Activated T-helper 1 cell treated with Interleukin-2 at 50 U/mL for 16 hours (primary cell): Measurements from ENCODE around the gene AKR7A3.
"Not testable (repeated sequence)": the region's sequence is repeated elsewhere in the genome, so short reads cannot be mapped to it uniquely, and the experiment has no call there.

Source experiments
- DNase-seq: peaks from one replicate; pipeline ENCODE4 v3.0.0-alpha.2; 2020; ENCODE audit warnings: low read depth

AKR7A3 gene

DNA sequence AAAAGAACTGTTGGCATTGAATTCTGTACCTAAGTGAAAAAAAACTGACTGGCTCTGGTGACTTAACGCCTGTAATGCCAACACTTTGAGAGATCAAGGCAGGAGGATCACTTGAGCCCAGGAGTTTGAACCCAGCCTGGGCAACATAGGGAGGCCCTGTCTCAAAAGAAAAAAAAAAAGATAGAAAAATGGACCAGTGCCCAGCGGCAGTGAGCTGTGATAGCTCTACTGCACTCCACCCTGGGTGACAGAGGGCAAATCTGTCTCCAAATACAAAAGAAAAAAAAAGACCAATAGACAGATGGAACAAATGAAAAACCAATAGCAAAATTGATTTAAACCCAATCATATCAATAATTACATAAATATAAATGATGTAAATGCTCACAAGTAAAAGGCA, 674 bp upstream of the AKR7A3 start:
- DNase-seq: no peak

DNA sequence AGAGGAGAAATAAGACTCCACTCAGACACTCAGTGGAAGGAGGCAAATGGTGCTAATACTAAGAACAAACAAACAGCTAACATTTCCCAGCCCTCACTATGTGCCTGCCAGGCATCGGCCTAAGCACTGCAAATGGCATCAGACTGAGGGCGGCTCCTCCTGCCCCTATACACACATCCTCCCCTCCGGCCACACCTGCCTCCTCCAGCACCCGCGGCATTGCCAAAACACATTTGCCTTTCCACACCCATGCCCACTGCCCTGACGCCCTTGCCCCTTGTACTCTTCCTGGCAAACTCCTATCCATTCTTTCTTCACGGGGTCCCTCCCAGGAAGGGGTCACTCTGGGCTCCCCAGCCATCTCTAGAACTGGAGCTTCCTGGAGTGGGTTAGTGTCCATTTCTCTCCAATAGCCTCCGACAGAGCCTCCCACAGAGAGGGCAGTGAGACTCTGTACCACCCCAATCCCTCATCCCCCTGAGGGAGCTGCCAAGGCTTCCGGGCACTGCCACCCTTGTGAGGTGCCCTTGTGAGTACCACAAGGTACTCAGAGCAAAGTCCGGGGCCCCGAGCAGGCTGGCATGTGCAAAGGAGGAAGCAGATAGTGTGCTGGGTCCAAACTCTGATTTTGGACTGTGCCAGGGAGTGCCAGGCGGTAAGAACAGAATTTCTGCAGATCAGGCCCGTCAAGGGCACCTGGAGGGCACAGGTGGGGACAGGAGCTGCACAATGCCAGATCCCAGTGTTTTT, 959 bp downstream of the AKR7A3 start:
- DNase-seq: no peak

DNA sequence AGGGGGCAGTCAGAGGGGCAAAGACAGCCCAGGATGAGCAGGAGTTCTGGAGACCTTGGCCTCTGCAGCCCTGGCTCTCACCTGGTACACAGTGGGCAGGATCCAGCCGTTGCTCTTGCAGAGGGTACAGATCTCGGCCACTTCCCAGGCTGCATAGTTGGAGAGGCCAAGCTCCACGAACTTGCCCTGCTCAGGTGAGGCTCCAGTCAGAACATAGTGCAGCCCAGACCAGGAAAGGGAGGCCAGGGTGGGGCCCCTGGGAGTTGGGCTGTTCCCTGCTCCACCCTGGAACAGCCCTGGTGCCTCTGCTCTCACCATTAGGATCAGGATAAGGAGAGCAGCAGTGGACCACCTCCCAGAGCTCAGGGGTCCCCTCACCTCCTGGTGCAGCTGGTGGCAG, 2.8 kb downstream of the AKR7A3 start:
- not testable (repeated sequence) for DNase-seq

DNA sequence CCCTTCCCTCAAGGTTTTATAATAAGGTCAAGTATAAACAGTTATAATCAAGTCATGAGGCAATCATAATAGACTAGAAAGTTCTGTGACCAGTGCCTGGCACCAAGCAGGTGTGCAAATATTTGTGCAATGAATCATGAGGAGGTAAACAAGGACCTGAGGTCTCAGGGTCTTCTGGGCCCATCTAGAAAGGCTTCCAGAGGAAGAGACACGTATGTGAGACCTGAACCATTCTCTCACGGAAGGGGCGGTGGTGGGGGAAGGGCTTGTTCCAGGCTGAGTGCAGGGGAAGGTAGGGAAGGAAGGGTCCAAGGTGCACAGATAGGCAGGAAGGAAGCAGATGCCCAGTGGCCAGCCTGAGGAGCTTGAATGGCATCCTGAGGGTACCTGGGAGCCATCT, 3.2 kb downstream of the AKR7A3 start:
- DNase-seq: not testable (repeated sequence)

DNA sequence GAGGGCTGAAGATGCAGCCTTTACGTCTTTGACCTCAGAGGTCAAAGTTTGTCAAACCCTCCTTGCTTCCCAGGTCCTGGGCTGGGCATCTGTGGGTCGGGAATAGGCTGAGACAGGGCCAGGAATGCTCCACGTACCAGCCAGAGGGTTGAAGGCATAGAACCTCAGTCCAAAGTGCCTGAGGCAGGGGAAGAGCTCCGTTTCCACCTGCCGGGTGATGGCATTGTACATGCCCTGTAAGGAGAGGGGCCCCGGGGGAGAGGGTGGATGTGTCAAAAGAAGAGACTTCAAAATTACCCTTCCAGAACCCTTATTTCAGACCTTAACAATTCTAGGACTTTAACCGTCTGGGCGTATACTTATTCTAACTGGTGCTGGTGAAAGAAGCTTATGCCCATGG, 3.7 kb downstream of the AKR7A3 start:
- DNase-seq: no peak

DNA sequence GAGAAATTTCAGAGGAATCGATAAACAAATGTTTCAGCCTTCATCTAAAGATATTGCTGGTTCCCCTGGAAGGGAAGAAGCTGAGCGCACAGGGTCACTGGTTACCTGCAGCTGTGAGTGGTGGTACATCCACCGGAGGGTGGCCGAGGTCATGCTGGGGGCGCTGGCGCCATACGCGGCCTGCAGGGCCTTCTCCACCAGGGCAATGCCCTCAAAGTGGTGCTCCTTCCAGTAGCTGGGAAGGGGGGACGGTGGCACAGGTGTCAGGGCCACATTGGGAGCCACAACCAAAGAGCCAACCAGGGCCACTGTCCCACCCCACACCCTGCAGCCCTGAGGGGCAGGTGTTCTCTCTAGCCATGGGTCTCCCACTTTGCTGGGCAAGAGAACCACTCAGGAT, 4.7 kb downstream of the AKR7A3 start:
- no peak for DNase-seq

DNA sequence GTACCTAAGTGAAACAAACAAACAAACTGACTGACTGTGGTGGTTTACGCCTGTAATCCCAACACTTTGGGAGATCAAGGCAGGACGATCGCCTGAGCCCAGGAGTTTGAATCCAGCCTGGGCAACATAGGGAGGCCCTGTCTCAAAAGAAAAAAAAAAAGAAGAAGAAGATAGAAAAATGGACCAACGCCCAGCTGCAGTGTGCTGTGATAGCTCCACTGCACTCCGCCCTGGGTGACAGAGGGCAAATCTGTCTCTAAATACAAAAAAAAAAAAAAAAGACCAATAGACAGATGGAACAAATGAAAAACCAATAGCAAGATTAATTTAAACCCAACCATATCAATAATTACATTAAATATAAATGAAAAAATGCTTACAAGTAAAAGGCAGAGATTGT, 13.9 kb downstream of the AKR7A3 start:
- DNase-seq: no peak

DNA sequence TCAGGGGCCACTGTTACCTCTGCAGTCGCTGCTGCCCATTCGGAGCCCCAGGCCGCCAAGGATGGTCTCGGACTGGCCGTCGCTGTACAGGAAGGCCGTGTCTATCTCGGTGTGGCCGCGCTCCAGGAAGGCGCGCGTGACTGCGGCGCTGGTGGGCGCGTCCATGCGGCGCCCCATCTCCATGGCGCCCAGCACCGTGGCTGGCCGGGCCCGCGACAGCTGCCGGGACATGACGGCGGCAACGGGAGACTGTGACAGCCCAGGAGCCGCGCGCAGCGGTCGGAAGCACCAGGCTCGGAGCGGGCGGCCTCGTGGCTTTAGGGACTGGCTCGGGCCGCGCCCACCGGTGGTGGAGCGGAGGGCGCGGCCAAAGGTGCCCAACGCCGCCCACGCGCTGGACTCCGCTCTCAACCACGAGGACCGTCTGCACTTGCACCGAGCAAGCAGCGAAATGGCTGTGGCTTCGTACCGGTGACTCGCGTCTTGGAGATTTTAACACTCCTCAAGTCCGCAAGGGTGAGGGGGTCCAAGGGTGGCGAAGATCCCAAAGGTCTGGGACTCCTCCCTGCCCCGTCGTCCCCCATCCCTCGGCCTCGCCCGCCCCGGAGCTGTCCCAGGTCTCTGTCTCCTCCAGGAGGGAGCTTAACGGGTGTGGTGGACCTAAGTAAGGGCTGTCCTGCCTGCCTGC, 14.6 kb downstream of the AKR7A3 start:
- not testable (repeated sequence) for DNase-seq

DNA sequence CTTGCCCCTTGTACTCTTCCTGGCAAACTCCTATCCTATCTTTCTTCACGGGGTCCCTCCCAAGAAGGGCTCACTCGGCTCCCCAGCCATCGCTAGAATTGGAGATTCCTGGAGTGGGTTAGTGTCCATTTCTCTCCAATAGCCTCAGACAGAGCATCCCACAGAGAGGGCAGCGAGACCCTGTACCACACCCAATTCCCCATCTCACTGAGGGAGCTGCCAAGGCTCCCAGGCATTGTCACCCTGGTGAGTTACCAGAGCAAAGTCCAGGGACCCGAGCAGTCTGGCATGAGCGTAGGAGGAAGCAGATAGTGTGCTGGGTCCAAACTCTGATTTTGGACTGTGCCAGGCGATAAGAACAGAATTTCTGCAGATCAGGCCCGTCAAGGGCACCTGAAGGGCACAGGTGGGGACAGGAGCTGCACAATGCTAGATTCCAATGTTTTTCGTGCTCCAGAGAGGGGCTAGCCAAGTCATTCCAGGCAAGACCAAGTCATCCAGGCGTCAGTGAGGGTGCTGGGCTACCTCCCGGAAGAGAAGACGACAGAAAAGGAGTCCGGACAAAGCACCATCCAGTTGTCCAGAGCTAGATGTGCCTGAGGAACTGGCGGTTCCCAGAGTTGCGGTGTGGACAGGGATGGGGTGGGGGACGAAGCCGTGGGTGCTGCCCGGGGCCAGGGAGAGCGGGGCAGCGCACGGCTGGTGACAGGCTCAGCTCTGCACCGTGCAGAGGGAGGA, 15.3 kb downstream of the AKR7A3 start:
- no peak for DNase-seq

DNA sequence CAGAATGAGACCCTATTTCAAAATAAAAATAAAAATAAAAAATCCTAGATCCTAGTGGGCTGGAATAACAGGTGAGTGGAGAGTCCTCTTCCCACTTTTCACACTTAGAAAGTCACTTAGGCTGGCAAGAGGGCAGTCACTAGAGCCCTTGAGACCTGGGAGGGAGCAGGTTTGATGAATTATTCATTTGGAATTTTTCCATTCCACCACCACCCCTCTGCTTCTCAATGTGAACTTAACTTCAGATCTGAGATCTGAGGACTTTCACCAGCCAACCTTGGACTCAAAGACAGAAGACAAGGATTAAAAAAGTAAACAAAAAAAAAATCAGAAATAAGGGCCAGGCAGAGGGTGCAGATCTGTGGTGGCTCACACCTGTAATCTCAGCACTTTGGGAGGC, 16.5 kb downstream of the AKR7A3 start:
- no peak for DNase-seq

DNA sequence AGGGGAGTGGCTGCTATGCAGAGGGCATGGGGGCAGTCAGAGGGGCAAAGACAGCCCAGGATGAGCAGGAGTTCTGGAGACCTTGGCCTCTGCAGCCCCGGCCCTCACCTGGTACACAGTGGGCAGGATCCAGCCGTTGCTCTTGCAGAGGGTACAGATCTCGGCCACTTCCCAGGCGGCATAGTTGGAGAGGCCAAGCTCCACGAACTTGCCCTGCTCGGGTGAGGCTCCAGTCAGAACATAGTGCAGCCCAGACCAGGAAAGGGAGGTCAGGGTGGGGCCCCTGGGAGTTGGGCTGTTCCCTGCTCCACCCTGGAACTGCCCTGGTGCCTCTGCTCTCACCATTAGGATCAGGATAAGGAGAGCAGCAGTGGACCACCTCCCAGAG, 18.2 kb downstream of the AKR7A3 start:
- DNase-seq: not testable (repeated sequence)

DNA sequence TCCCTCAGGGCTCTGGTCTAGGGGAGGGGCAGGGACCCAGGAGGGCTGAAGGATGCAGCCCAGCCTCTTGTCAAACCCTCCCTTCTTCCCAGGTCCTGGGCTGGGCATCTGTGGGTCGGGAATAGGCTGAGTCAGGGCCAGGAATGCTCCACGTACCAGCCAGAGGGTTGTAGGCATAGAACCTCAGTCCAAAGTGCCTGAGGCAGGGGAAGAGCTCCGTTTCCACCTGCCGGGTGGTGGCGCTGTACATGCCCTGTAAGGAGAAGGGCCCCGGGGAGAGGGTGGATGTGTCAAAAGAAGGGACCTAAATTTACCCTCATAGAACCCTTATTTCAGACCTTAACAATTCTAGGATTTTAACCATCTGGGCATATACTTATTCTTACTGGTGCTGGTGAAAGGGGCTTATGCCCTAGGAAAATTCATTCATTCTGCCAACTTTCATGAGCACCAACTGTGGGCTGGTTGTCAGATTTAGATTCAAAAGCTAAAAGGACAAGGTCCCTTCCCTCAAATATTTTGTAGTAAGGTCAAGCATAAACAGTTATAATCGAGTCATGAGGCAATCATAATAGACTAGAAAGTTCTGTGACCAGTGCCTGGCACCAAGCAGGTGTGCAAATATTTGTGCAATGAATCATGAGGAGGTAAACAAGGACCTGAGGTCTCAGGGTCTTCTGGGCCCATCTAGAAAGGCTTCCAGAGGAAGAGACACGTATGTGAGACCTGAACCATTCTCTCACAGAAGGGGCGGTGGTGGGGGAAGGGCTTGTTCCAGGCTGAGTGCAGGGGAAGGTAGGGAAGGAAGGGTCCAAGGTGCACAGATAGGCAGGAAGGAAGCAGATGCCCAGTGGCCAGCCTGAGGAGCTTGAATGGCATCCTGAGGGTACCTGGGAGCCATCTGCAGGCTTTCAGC, 18.9 kb downstream of the AKR7A3 start:
- DNase-seq: not testable (repeated sequence)

DNA sequence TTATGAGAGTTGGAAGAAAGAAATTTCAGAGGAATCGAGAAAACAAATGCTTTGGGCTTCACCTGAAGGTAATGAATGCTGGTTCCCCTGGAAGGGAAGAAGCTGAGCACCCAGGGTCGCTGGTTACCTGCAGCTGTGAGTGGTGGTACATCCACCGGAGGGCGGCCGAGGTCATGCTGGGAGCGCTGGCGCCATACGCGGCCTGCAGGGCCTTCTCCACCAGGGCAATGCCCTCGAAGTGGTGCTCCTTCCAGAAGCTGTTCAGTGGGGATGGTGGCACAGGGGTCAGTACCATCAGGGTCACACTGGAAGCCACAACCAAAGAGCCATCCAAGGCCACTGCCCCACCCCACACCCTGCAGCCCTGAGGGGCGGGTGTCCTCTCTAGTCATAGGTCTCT, 20.1 kb downstream of the AKR7A3 start:
- DNase-seq: no peak

DNA sequence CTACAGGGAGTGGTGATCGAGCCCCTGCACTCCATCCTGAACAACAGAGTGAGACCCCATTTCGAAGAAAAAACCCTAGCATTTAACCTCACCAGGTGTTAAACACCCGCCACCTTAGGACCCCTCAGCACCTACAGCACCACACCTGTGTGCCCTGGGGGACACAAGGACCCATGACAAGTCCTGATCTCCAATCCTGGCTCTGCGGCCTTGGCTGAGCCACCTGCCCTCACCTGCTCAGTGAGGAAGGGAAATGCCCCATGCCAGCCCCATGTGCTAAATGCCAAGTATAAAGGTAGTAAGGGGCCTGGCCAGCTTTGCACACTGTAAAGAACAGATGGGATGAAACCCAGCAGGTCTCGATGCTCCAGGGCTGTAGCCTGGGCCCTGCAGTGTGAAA, 25.8 kb downstream of the AKR7A3 start:
- no peak for DNase-seq

DNA sequence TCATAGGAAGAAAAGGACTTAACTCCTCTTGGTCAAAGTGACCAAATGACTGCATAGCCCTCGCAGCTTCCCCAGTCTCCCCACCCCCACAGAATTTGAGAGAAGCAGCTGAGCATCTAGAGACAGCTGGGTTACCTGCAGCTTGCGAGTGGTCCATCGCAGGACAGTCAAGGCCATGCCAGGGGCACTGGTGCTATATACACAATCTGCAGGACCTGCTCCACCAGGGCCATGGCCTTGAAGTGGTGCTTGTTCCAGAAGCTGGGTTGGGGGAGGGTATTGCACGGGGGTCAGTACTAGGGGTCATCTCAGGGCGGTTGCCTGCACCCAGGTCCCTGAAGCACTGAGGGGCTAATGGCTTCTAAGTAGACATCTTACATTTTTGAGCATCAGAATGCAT, 26.5 kb downstream of the AKR7A3 start:
- DNase-seq: no peak

DNA sequence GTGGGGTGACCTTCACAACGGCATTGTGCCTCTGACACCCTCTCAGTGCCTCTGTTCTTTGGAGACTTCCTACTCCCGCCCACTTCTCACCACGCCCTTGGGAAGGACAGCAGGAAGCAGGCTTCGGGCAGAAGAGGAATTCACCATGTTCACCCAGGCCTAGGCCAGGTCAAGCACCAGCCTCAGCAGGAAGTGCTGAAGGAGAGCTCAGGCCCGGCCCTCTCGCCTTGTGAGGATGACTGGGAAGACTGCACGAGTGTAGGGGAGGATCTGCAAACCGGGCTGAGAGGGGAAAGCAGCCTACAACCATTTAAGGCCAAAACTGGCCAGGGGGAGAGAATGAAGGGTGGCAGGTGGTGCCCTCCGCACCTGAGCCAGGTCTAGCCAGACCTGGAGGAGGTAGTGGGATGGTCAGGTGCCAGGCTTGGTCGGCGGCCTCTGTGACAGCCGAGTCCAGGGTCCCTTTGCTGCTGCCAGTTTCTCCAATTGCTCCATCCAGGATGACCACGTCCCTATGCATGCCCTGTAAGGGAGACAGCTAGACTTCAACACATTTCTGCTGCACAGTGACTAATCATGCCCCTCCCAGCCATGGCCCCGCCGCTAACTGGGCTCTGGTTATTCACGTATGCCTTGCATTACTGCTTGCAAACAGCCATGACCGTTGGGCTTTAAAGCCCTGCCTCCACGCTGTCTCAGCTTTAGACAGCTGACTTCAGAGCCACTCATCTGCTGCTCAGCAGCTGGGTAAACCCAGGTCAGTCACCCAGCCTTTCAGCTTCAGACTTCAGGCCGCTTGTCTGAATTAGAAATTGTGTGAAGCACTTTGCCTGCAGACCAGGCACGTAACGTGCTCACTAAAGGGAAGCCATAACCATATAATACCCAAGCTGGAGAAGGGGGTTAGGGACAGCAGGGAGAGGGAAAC, 28.1 kb downstream of the AKR7A3 start:
- DNase-seq: no peak

DNA sequence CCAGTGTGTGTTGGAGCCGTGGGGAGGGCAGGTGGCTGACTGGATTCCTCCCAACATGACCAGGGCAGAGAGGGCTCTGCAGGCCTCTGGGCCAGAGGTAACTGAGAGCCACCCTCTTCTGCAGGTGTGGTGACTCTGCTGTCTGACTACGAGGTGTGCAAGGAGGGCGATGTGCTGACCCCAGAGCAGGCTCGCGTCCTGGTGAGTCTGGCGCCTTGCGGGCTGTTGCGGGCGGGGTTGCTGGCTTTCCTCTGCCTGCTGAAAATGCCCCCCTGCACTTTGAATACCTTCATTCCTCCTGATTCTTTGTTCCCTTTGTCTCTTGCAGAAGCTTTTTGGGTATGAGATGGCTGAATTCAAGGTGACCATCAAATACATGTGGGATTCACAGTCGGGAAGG, 30.2 kb downstream of the AKR7A3 start:
- DNase-seq: no peak

DNA sequence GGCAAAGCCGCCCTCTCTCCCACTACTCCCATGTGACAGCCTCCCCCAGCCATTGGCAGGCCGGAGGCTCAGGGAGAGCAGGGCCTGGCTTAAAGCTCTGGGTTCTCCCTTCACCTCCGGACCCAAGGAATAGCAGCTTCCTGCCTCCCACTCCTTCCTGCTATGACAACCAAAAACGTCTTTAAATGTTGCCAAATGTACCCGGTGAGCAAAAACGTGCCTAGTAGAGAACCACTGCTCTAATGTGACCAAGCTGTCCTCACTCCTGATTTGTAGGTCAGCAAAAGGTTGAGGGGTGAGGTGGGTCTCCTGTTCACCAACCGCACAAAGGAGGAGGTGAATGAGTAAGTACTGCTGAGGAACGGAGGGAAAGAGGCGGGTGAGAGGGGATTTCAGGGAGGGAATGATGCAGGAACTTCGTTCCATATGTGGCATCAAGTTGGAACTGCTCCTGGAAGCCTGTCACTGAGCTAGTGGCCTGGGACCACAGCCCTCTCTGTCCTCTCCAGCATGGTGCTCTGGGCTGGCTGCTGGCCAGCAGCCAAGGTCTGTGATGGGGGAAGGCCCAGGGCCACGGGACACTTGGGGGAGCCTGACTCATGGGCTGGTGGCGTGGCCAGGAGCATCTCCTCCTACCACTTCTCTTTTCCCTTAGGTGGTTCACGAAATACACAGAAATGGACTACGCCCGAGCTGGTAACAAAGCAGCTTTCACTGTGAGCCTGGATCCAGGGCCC, 31.2 kb downstream of the AKR7A3 start:
- DNase-seq: no peak

DNA sequence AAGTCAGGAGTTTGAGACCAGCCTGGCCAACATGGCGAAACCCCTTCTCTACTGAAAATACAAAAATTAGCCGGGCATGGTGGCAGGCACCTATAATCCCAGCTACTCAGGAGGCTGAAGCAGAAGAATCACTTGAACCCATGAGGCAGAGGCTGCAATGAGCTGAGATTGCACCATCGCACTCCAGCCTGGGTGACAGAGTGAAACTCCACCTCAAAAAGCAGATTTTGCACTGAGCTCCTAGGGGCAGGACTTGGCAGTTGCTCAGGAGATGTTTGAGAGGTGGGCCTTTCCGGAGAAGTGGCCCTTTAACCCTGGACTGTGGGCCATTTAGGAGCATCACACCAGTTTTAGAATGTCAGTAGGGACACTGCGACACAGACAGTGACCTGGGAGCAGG, 32.3 kb downstream of the AKR7A3 start:
- not testable (repeated sequence) for DNase-seq

DNA sequence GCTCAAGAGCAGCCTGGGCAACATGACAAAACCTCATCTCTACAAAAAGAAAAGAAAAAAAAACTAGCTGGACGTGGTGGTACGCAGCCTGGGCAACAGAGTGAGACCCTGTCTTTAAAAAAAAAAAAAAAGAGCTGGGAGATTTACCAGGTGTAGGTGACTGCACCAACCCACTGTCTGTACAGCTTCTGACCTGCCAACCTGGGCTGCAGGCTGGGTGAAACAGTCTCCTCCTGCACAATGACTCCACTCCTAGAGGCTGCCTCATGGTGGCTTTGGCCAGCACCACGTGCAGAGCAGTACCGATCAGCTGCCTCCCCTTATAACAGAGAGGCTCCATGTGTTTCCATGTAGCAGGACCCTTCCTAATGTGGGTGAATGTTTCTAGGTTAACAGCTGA, 33.3 kb downstream of the AKR7A3 start:
- no peak for DNase-seq
